ENCODE data around the gene SMARCC2. TPM values are rescaled to one million over a fixed set of nuclear protein-coding genes. Genes with fewer than 3 reads are reported as not detected.

Gene SMARCC2
- total RNA-seq, 5 donors from 2014 or later (not counting 1 experiment from before 2014, with no cell fraction given) = 135 to 160 (median 159) TPM

GRCh38 chr12:56134897-56135296 is 54.4 kb downstream of the SMARCC2 start:
- no peaks in the 10 kb centered on the region for H3K27me3 Mint-ChIP-seq
- ChIA-PET CTCF (no interaction called here), POLR2A (interaction anchor here in 1 of 2 donors (0.6 to 0.7 kb wide), 2 partner anchors 32 to 406 kb away, joined by 3 to 7 read pairs; no protein-coding TSS in a partner anchor)
- Histone ChIP-seq H3K36me3 (ENCODE audit: control insufficient read depth in 2 of 2, extremely low read depth in 1 of 2, insufficient read depth in 1 of 2, low read length in 1 of 2) (peaks cover 17 to 94% of the 10 kb centered on the region in 2 donors), H3K27me3 (replicated peaks in 1 of 2; ENCODE audit: control insufficient read depth in 2 of 2, extremely low read depth in 1 of 2, insufficient read depth in 2 of 2, low read length in 1 of 2) (no peaks in the 10 kb centered on the region), H3K27ac (ENCODE audit: low read length) (no peak overlapping the region), H3K9me3 (no peaks in the 10 kb centered on the region), H3K4me3 (ENCODE audit: control insufficient read depth in 1 of 2, extremely low read depth in 1 of 2, low read length in 1 of 2) (no peak overlapping the region), H3K4me1 (ENCODE audit: control insufficient read depth in 1 of 2, extremely low read depth in 1 of 2, insufficient read depth in 2 of 2, low read length in 2 of 2) (peaks cover 43 to 75% of the 10 kb centered on the region in 2 experiments)
- H3K27ac Mint-ChIP-seq = no peak overlapping the region
- WGBS (ENCODE audit: insufficient coverage) = 90% methylated on average over 2 of the region's 6 CpGs
- H3K9me3 Mint-ChIP-seq = no peaks in the 10 kb centered on the region
- DNase-seq = no peak
- ATAC-seq (replicated peaks in 1 of 4) = no peak
- no peak overlapping the region for H3K4me3 Mint-ChIP-seq
- H3K4me1 Mint-ChIP-seq = peaks cover 65 to 78% (median 78%) of the 10 kb centered on the region in 3 donors
- peaks cover 74% of the 10 kb centered on the region for H3K36me3 Mint-ChIP-seq

GRCh38 chr12:56130876-56131275 is 58.4 kb downstream of the SMARCC2 start:
- H3K4me3 ChIP-seq (ENCODE audit: control insufficient read depth in 1 of 2, extremely low read depth in 1 of 2, low read length in 1 of 2) = peak overlapping the region in 1 of 2 donors; percentile 95
- Mint-ChIP-seq H3K36me3 (peaks cover 45% of the 10 kb centered on the region), H3K27me3 (no peaks in the 10 kb centered on the region), H3K4me3 (peak overlapping the region; percentile 97 to 99 (median 98)), H3K27ac (peak overlapping the region; percentile 97), H3K9me3 (no peaks in the 10 kb centered on the region), H3K4me1 (peaks cover 57 to 73% (median 69%) of the 10 kb centered on the region in 3 donors)
- DNase-seq = no peak
- H3K27me3 ChIP-seq (replicated peaks in 1 of 2; ENCODE audit: control insufficient read depth in 2 of 2, extremely low read depth in 1 of 2, insufficient read depth in 2 of 2, low read length in 1 of 2) = no peaks in the 10 kb centered on the region
- no peak for ATAC-seq (replicated peaks in 1 of 4)
- peaks cover 15 to 55% of the 10 kb centered on the region in 2 donors for H3K36me3 ChIP-seq (ENCODE audit: control insufficient read depth in 2 of 2, extremely low read depth in 1 of 2, insufficient read depth in 1 of 2, low read length in 1 of 2)
- POLR2A ChIA-PET = interaction anchor here in 1 of 2 donors (0.7 kb wide), 1 partner anchor 91 kb away, joined by 3 read pairs; no protein-coding TSS in a partner anchor
- H3K27ac ChIP-seq (ENCODE audit: low read length) = peak overlapping the region; percentile 67
- CTCF ChIA-PET = interaction anchor here (1.1 to 2.7 kb wide), 2 partner anchors 21 to 127 kb away, joined by 3 to 8 read pairs; partner anchors contain the start of genes ANKRD52 (in 1 of the 2) and MYL6B (in 1 of the 2)
- H3K9me3 ChIP-seq = no peaks in the 10 kb centered on the region
- 93% methylated on average over 1 of the region's 4 CpGs for WGBS (ENCODE audit: insufficient coverage)
- peaks cover 33 to 62% of the 10 kb centered on the region in 2 experiments for H3K4me1 ChIP-seq (ENCODE audit: control insufficient read depth in 1 of 2, extremely low read depth in 1 of 2, insufficient read depth in 2 of 2, low read length in 2 of 2)

GRCh38 chr12:56129942-56130495 is 59.3 kb downstream of the SMARCC2 start:
- peak overlapping the region; percentile 67 for H3K27ac ChIP-seq (ENCODE audit: low read length)
- peaks cover 60 to 72% (median 70%) of the 10 kb centered on the region in 3 donors for H3K4me1 Mint-ChIP-seq

GRCh38 chr12:56129206-56129941 is 59.9 kb downstream of the SMARCC2 start:
- Histone ChIP-seq H3K4me3 (ENCODE audit: control insufficient read depth in 1 of 2, extremely low read depth in 1 of 2, low read length in 1 of 2) (peak overlapping the region; percentile 86 to 95), H3K27me3 (replicated peaks in 1 of 2; ENCODE audit: control insufficient read depth in 2 of 2, extremely low read depth in 1 of 2, insufficient read depth in 2 of 2, low read length in 1 of 2) (no peaks in the 10 kb centered on the region), H3K9me3 (no peaks in the 10 kb centered on the region), H3K36me3 (ENCODE audit: control insufficient read depth in 2 of 2, extremely low read depth in 1 of 2, insufficient read depth in 1 of 2, low read length in 1 of 2) (peaks cover 15 to 44% of the 10 kb centered on the region in 2 donors), H3K27ac (ENCODE audit: low read length) (peak overlapping the region; percentile 67), H3K4me1 (ENCODE audit: control insufficient read depth in 1 of 2, extremely low read depth in 1 of 2, insufficient read depth in 2 of 2, low read length in 2 of 2) (peaks cover 36 to 70% of the 10 kb centered on the region in 2 experiments)
- Mint-ChIP-seq H3K27ac (peak overlapping the region; percentile 97), H3K36me3 (peaks cover 42% of the 10 kb centered on the region), H3K4me1 (peaks cover 64 to 75% (median 69%) of the 10 kb centered on the region in 3 donors), H3K27me3 (no peaks in the 10 kb centered on the region), H3K4me3 (peak overlapping the region; percentile 97 to 99 (median 98)), H3K9me3 (no peaks in the 10 kb centered on the region)
- 0% methylated on average over 23 of the region's 29 CpGs for WGBS (ENCODE audit: insufficient coverage)
- peak; percentile 47 to 85 (median 65) for DNase-seq
- ChIA-PET POLR2A (interaction anchor here in 1 of 2 donors (0.8 kb wide), 1 partner anchor 312 kb away, joined by 3 read pairs; the partner anchor contains the start of gene ORMDL2), CTCF (interaction anchor here in 1 of 2 donors (2.7 to 5.8 kb wide), 4 partner anchors 8 to 60 kb away, joined by 8 to 65 read pairs (median 35); partner anchors contain the start of genes MYL6B, RPL41, SMARCC2 and ZC3H10)
- peak; percentile 31 to 55 (median 48) for ATAC-seq (replicated peaks in 1 of 4)

More at GRCh38 chr12:56129942-56130495, 59.3 kb downstream of the SMARCC2 start:
- ChIA-PET CTCF (interaction anchor here in 1 of 2 donors (2.7 to 5.8 kb wide), 2 partner anchors 12 to 21 kb away, joined by 8 to 65 read pairs; partner anchors contain the start of genes MYL6B, RPL41 and ZC3H10), POLR2A (interaction anchor here in 1 of 2 donors (0.8 kb wide), 1 partner anchor 312 kb away, joined by 3 read pairs; the partner anchor contains the start of gene ORMDL2)
- Histone ChIP-seq H3K4me1 (ENCODE audit: control insufficient read depth in 1 of 2, extremely low read depth in 1 of 2, insufficient read depth in 2 of 2, low read length in 2 of 2) (peaks cover 36 to 70% of the 10 kb centered on the region in 2 experiments), H3K27me3 (replicated peaks in 1 of 2; ENCODE audit: control insufficient read depth in 2 of 2, extremely low read depth in 1 of 2, insufficient read depth in 2 of 2, low read length in 1 of 2) (no peaks in the 10 kb centered on the region), H3K36me3 (ENCODE audit: control insufficient read depth in 2 of 2, extremely low read depth in 1 of 2, insufficient read depth in 1 of 2, low read length in 1 of 2) (peaks cover 15 to 49% of the 10 kb centered on the region in 2 donors), H3K4me3 (ENCODE audit: control insufficient read depth in 1 of 2, extremely low read depth in 1 of 2, low read length in 1 of 2) (peak overlapping the region; percentile 86 to 95), H3K9me3 (no peaks in the 10 kb centered on the region)
- Mint-ChIP-seq H3K9me3 (no peaks in the 10 kb centered on the region), H3K36me3 (peaks cover 44% of the 10 kb centered on the region), H3K4me3 (peak overlapping the region; percentile 97 to 99 (median 98)), H3K27ac (peak overlapping the region; percentile 97), H3K27me3 (no peaks in the 10 kb centered on the region)
- WGBS (ENCODE audit: insufficient coverage) = 71% methylated on average over 7 of the region's 22 CpGs
- no peak for ATAC-seq (replicated peaks in 1 of 4)
- no peak for DNase-seq

GRCh38 chr12:56128670-56129205 is 60.5 kb downstream of the SMARCC2 start:
- Histone ChIP-seq H3K9me3 (no peaks in the 10 kb centered on the region), H3K36me3 (ENCODE audit: control insufficient read depth in 2 of 2, extremely low read depth in 1 of 2, insufficient read depth in 1 of 2, low read length in 1 of 2) (peaks cover 15 to 37% of the 10 kb centered on the region in 2 donors), H3K27ac (ENCODE audit: low read length) (peak overlapping the region; percentile 67), H3K4me1 (ENCODE audit: control insufficient read depth in 1 of 2, extremely low read depth in 1 of 2, insufficient read depth in 2 of 2, low read length in 2 of 2) (peaks cover 36 to 65% of the 10 kb centered on the region in 2 experiments), H3K4me3 (ENCODE audit: control insufficient read depth in 1 of 2, extremely low read depth in 1 of 2, low read length in 1 of 2) (peak overlapping the region; percentile 86 to 95), H3K27me3 (replicated peaks in 1 of 2; ENCODE audit: control insufficient read depth in 2 of 2, extremely low read depth in 1 of 2, insufficient read depth in 2 of 2, low read length in 1 of 2) (no peaks in the 10 kb centered on the region)
- Mint-ChIP-seq H3K4me3 (peak overlapping the region; percentile 97 to 99 (median 98)), H3K4me1 (peaks cover 69 to 77% (median 70%) of the 10 kb centered on the region in 3 donors), H3K27ac (peak overlapping the region; percentile 97), H3K36me3 (peaks cover 37% of the 10 kb centered on the region), H3K27me3 (no peaks in the 10 kb centered on the region), H3K9me3 (no peaks in the 10 kb centered on the region)
- WGBS (ENCODE audit: insufficient coverage) = 0% methylated on average over 17 of the region's 20 CpGs
- peak in 2 of 4 experiments; percentile 0 for ATAC-seq (replicated peaks in 1 of 4)
- ChIA-PET POLR2A (interaction anchor here (0.6 to 1.8 kb wide), 6 partner anchors 11 to 311 kb away, joined by 3 to 33 read pairs (median 6); partner anchors contain the start of genes ORMDL2 (in 1 of the 2), RPL41 (in 1 of the 2), SARNP (in 1 of the 2) and SMARCC2 (in 1 of the 2)), CTCF (interaction anchor here (0.6 to 5.8 kb wide), 14 partner anchors 9 to 445 kb away, joined by 3 to 65 read pairs (median 6); partner anchors contain the start of genes SMARCC2 (in 2 of the 2), MYL6B (in 1 of the 2), ORMDL2 (in 1 of the 2) and RPL41 (in 1 of the 2))
- DNase-seq = peak in 3 of 35 experiments; percentile 4 to 44 (median 12)

Measured in T-cell (primary cell).